ENCODE measurements around the gene TWSG1. TPM values are rescaled to one million over a fixed set of nuclear protein-coding genes. Genes with fewer than 3 reads are reported as not detected.
A peak's percentile ranks its signal among the peaks of the same experiment; 100 is the strongest.

TWSG1 gene
- total and polyA plus RNA-seq, 7 donors: 3.6 to 8.5 (median 7.0) TPM

DNA sequence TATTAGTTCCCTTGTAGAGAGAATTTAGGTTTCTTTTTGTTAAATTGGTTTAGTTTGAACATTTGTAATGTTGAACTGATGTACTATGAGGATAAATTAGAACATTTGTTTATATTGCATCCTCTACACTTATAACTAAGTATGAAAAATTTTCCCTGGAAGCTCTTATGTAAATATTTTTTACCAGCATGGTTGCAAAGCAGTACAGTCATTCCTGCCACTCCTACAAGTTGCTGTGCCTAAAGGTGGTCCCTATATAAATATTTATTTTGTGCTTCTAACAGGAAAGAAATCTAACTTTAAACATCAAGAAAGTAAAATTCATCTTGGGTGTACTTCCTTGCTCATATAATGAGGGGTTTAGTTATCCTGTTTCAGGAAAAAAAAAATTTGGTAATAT lies 14.2 kb downstream of the TWSG1 start:
- Histone ChIP-seq H3K27ac (no peak overlapping the region), H3K36me3 (ENCODE audit: insufficient read depth in 1 of 2, low read depth in 1 of 2) (no peaks in the 10 kb centered on the region), H3K27me3 (ENCODE audit: insufficient read depth in 3 of 3, low read length in 2 of 3) (no peaks in the 10 kb centered on the region), H3K4me1 (peaks cover under 1% of the 10 kb centered on the region), H3K4me3 (no peak overlapping the region), H3K9me3 (no peaks in the 10 kb centered on the region)
- intact Hi-C loops (cut with DNase I): no loop called here
- ATAC-seq: no peak
- TF ChIP-seq, protein P1, sequence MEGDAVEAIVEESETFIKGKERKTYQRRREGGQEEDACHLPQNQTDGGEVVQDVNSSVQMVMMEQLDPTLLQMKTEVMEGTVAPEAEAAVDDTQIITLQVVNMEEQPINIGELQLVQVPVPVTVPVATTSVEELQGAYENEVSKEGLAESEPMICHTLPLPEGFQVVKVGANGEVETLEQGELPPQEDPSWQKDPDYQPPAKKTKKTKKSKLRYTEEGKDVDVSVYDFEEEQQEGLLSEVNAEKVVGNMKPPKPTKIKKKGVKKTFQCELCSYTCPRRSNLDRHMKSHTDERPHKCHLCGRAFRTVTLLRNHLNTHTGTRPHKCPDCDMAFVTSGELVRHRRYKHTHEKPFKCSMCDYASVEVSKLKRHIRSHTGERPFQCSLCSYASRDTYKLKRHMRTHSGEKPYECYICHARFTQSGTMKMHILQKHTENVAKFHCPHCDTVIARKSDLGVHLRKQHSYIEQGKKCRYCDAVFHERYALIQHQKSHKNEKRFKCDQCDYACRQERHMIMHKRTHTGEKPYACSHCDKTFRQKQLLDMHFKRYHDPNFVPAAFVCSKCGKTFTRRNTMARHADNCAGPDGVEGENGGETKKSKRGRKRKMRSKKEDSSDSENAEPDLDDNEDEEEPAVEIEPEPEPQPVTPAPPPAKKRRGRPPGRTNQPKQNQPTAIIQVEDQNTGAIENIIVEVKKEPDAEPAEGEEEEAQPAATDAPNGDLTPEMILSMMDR (IDR thresholded peaks at IDR 0.05): no peak
- no peak for DNase-seq

DNA sequence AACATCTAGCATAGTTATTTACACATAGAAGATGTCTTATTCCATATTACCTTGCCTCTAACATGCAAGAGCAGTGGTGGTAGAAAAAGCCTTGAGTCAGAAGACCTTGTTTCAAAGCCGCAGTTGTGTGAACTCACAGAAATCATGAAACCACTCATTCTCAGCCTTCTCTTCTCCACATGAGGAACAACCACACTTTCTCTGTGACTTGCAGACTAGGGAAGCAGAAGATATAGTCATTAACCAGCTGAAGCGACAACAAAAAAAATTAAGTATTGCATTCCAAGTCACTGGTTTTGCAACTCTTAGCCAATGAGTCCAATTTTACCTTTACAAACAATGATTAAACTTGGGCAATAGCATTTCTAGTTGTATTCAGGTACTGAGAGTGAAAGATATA lies 19.0 kb downstream of the TWSG1 start:
- Histone ChIP-seq H3K4me1 (peaks cover 8% of the 10 kb centered on the region), H3K36me3 (ENCODE audit: insufficient read depth in 1 of 2, low read depth in 1 of 2) (no peaks in the 10 kb centered on the region), H3K27ac (no peak overlapping the region), H3K9me3 (no peaks in the 10 kb centered on the region), H3K4me3 (no peak overlapping the region), H3K27me3 (ENCODE audit: insufficient read depth in 3 of 3, low read length in 2 of 3) (no peaks in the 10 kb centered on the region)
- DNase-seq (no peak), ATAC-seq (no peak)
- intact Hi-C loops (cut with DNase I): no loop called here
- WGBS, 3 donors: 92 to 94% (median 93%) methylated on average over 2 of the region's 2 CpGs
- TF ChIP-seq, protein P1 (IDR thresholded peaks at IDR 0.05): no peak

DNA sequence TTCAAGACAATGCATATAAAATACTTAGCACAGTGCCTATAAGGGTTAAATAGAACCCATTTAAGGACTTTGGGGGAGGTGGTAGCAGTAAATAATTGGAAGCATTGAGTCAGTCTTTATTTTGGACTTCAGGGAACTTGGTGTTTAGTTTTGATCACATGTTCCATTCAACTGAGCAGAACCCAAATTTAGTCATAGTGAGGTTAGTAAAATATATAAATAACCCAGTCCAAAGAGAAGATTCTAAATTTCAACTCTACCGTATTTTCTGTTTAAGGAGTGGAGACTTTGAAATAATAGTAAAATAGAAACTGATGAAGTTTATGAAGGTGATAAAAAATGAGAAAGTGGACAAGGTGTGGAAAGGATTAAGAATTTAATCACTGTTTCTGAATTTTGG lies 19.7 kb downstream of the TWSG1 start:
- no peaks in the 10 kb centered on the region for H3K27me3 ChIP-seq (ENCODE audit: insufficient read depth in 3 of 3, low read length in 2 of 3)
- TF ChIP-seq, protein P1 (IDR thresholded peaks at IDR 0.05): no peak
- 24 to 58% (median 24%) methylated on average over 1 of the region's 1 CpG for WGBS, 3 donors
- no peaks in the 10 kb centered on the region for H3K9me3 ChIP-seq
- no peak overlapping the region for H3K27ac ChIP-seq
- ATAC-seq (peak; percentile 71 to 97 (median 81)), DNase-seq (no peak)
- H3K4me3 ChIP-seq: peak overlapping the region; percentile 26
- intact Hi-C loops (cut with DNase I): no loop called here
- no peaks in the 10 kb centered on the region for H3K36me3 ChIP-seq (ENCODE audit: insufficient read depth in 1 of 2, low read depth in 1 of 2)
- H3K4me1 ChIP-seq: peaks cover 8% of the 10 kb centered on the region

DNA sequence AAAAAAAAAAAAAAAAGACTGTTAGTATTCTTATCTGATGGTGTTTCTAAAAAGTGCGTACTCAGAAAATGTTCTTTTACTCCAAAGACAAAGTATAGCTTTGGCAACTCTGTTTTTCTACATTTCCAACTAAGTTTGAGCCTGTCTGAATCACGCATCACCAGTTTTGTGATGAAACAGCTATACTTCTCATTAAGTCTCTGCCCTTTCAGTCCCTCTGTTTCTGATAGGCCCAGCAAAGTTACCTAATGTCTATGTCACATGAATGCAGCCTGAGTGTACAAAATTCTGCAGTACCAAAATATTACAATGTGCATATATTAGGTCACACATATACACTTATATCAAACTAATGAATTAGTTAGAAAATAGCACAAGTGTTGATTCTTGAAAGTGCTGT lies 22.4 kb downstream of the TWSG1 start:
- no peak overlapping the region for H3K4me3 ChIP-seq
- 98 to 100% (median 99%) methylated on average over 2 of the region's 2 CpGs for WGBS, 3 donors
- DNase-seq (no peak), ATAC-seq (no peak)
- intact Hi-C loops (cut with DNase I): no loop called here
- no peaks in the 10 kb centered on the region for H3K27me3 ChIP-seq (ENCODE audit: insufficient read depth in 3 of 3, low read length in 2 of 3)
- peaks cover 8% of the 10 kb centered on the region for H3K4me1 ChIP-seq
- H3K9me3 ChIP-seq: no peaks in the 10 kb centered on the region
- H3K27ac ChIP-seq: no peak overlapping the region
- H3K36me3 ChIP-seq (ENCODE audit: insufficient read depth in 1 of 2, low read depth in 1 of 2): peaks cover 0 to 17% of the 10 kb centered on the region in 2 donors
- TF ChIP-seq, protein P1 (IDR thresholded peaks at IDR 0.05): no peak

DNA sequence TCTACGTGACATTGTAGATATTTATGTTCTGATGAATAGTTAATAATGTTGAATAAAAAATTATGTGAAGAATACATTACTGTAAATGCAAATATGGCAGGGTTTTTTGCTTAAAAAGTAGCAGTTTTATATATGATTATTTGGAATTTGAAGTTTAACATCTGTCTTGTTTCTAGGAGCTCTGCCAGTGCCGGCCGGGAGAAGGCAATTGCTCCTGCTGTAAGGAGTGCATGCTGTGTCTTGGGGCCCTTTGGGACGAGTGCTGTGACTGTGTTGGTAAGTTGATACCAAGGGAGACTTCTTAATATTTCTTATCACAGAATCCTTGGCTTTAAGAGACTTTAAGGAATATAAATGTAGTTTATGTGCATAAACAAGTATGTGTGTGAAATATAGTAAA lies 25.2 kb downstream of the TWSG1 start:
- no peak for ATAC-seq
- no peak for DNase-seq
- no peak overlapping the region for H3K27ac ChIP-seq
- TF ChIP-seq, protein P1 (IDR thresholded peaks at IDR 0.05): no peak
- intact Hi-C loops (cut with DNase I): no loop called here
- no peaks in the 10 kb centered on the region for H3K4me1 ChIP-seq
- WGBS, 3 donors: 61 to 76% (median 64%) methylated on average over 4 of the region's 4 CpGs
- no peaks in the 10 kb centered on the region for H3K27me3 ChIP-seq (ENCODE audit: insufficient read depth in 3 of 3, low read length in 2 of 3)
- H3K4me3 ChIP-seq: no peak overlapping the region
- no peaks in the 10 kb centered on the region for H3K9me3 ChIP-seq
- H3K36me3 ChIP-seq (ENCODE audit: insufficient read depth in 1 of 2, low read depth in 1 of 2): peaks cover 0 to 22% of the 10 kb centered on the region in 2 donors
